HL-60 (cell line): ENCODE results near the gene VSIG10L2.

Experiments
- GABPA ChIP-seq: IDR thresholded peaks from 2 replicates; pipeline ENCODE4 v1.6.1; 2012; ENCODE audit warnings: low read depth
- POLR2AphosphoS5 ChIP-seq: IDR thresholded peaks from 2 replicates; pipeline ENCODE4 v1.6.1; 2012; ENCODE audit warnings: low read depth
- SPI1 ChIP-seq: IDR thresholded peaks from 2 replicates; pipeline ENCODE4 v1.6.1; 2012; ENCODE audit warnings: low read depth, mild to moderate bottlenecking, borderline replicate concordance
- TF ChIP-seq, protein P1 (sequence below): IDR thresholded peaks from one replicate; pipeline ENCODE4 v1.5.1; 2011; ENCODE audit warnings: low read length, control low read depth, inconsistent platforms; ENCODE audit not compliant: insufficient read depth
- TF ChIP-seq, protein P2 (sequence below): IDR thresholded peaks from 2 replicates; pipeline ENCODE4 v1.6.1; 2012; ENCODE audit warnings: low read depth; ENCODE audit not compliant: insufficient replicate concordance

DNA sequence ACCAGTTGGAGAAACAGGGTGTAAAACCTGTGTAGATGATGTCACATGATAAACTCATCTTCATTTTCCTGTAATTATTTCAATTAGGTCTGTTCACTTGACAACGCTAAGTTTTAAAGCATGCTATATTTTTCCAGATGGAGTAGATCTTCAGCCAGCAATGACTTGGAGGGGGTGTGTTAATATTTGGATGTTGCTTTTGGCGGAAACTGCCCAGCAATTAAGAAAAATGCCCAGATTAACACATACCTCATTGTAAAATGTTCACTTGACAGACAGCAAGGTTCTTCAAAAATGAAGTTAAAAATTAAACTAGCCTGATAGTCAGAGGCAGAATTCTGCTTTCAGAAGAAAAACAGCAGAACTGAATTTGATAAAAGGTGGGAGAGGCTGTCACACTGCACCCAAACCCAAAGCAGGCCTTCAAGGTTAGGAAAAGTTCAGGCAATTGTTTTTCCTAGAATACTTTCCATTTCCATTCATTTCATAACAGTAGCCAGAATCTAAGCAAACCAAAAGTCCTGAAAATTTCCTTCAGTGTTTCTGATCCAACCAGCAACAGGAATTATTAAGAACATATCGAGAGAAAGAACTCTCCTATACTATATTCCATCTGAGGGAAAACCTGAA is 33.0 kb downstream of the VSIG10L2 start:
- TF ChIP-seq, protein P1, sequence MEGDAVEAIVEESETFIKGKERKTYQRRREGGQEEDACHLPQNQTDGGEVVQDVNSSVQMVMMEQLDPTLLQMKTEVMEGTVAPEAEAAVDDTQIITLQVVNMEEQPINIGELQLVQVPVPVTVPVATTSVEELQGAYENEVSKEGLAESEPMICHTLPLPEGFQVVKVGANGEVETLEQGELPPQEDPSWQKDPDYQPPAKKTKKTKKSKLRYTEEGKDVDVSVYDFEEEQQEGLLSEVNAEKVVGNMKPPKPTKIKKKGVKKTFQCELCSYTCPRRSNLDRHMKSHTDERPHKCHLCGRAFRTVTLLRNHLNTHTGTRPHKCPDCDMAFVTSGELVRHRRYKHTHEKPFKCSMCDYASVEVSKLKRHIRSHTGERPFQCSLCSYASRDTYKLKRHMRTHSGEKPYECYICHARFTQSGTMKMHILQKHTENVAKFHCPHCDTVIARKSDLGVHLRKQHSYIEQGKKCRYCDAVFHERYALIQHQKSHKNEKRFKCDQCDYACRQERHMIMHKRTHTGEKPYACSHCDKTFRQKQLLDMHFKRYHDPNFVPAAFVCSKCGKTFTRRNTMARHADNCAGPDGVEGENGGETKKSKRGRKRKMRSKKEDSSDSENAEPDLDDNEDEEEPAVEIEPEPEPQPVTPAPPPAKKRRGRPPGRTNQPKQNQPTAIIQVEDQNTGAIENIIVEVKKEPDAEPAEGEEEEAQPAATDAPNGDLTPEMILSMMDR: no peak
- TF ChIP-seq GABPA (no peak), SPI1 (no peak), POLR2AphosphoS5 (no peak)
- TF ChIP-seq, protein P2, sequence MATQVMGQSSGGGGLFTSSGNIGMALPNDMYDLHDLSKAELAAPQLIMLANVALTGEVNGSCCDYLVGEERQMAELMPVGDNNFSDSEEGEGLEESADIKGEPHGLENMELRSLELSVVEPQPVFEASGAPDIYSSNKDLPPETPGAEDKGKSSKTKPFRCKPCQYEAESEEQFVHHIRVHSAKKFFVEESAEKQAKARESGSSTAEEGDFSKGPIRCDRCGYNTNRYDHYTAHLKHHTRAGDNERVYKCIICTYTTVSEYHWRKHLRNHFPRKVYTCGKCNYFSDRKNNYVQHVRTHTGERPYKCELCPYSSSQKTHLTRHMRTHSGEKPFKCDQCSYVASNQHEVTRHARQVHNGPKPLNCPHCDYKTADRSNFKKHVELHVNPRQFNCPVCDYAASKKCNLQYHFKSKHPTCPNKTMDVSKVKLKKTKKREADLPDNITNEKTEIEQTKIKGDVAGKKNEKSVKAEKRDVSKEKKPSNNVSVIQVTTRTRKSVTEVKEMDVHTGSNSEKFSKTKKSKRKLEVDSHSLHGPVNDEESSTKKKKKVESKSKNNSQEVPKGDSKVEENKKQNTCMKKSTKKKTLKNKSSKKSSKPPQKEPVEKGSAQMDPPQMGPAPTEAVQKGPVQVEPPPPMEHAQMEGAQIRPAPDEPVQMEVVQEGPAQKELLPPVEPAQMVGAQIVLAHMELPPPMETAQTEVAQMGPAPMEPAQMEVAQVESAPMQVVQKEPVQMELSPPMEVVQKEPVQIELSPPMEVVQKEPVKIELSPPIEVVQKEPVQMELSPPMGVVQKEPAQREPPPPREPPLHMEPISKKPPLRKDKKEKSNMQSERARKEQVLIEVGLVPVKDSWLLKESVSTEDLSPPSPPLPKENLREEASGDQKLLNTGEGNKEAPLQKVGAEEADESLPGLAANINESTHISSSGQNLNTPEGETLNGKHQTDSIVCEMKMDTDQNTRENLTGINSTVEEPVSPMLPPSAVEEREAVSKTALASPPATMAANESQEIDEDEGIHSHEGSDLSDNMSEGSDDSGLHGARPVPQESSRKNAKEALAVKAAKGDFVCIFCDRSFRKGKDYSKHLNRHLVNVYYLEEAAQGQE: no peak
